ENCODE results near the gene FDXACB1. TPM values are rescaled to one million over a fixed set of nuclear protein-coding genes. Genes with fewer than 3 reads are reported as not detected.

FDXACB1 gene
- total RNA-seq, 1 donor from 2014 or later: 2.4 TPM

DNA sequence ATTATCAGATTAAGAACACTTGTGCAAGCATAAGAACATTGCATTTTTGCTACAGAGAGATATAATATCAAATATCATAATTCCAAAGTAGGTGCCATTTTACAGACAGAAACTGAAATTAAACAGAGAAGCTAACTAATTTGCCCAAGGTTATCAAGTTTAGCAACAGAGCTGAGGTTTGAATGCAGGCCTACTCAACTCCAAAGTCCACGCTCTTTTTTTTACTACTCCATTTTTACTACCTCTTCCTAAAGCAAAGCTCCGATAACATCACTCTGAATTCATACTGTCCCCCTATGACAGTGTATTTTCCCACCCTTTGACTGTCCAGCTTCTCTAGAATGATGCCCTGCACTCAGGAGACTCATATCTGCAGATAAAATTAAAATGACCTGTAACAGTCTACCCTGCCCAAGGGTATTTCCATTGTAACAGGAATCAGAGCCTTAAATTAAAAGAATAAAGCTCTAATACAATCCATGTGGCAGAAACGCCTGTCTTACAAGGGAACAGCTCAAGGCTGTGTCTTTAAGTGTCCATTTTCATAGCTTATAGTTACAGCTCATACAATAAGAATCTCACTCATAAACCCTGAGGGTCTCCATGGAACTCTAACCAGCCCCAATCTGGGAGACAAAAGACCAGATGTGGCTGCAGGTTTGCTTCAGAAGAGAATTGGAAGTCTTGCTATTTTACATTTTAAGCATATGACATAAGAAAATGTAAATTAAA lies 44.4 kb downstream of the FDXACB1 start:
- Histone ChIP-seq H3K27me3 (ENCODE audit: control insufficient read depth, insufficient read depth, low read length) (no peaks in the 10 kb centered on the region), H3K4me3 (ENCODE audit: low read depth, low read length) (no peak overlapping the region), H3K36me3 (ENCODE audit: control insufficient read depth, insufficient read depth, low read length) (peaks cover 1% of the 10 kb centered on the region)
- TF ChIP-seq, protein P1, sequence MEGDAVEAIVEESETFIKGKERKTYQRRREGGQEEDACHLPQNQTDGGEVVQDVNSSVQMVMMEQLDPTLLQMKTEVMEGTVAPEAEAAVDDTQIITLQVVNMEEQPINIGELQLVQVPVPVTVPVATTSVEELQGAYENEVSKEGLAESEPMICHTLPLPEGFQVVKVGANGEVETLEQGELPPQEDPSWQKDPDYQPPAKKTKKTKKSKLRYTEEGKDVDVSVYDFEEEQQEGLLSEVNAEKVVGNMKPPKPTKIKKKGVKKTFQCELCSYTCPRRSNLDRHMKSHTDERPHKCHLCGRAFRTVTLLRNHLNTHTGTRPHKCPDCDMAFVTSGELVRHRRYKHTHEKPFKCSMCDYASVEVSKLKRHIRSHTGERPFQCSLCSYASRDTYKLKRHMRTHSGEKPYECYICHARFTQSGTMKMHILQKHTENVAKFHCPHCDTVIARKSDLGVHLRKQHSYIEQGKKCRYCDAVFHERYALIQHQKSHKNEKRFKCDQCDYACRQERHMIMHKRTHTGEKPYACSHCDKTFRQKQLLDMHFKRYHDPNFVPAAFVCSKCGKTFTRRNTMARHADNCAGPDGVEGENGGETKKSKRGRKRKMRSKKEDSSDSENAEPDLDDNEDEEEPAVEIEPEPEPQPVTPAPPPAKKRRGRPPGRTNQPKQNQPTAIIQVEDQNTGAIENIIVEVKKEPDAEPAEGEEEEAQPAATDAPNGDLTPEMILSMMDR (IDR thresholded peaks at IDR 0.05; ENCODE audit: insufficient read depth, low read length, severe bottlenecking): no peak
- FAIRE-seq (no peak), DNase-seq (ENCODE audit: low read depth) (no peak)

DNA sequence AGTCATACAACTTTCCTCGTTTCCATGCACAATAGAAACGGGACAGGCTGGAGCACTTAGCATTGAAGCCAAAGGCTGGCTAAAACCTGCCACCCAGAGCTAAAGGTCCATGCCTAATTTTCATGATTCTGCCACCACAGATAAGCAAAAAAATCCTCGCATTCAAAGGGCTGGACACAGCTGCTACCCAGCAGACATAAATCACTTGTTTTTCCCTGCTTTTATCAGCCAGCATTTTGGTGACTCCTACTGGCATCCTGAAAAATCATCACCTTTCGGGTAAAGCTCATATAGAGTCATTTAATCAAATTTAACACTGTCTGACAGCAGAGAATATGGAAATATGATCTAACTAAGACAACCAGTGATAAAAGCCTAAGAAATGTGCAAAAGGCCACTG lies 45.4 kb downstream of the FDXACB1 start:
- H3K27me3 ChIP-seq (ENCODE audit: control insufficient read depth, insufficient read depth, low read length): no peaks in the 10 kb centered on the region
- H3K36me3 ChIP-seq (ENCODE audit: control insufficient read depth, insufficient read depth, low read length): peaks cover 1% of the 10 kb centered on the region
- DNase-seq (ENCODE audit: low read depth) (no peak), FAIRE-seq (no peak)
- H3K4me3 ChIP-seq (ENCODE audit: low read depth, low read length): no peak overlapping the region
- TF ChIP-seq, protein P1 (IDR thresholded peaks at IDR 0.05; ENCODE audit: insufficient read depth, low read length, severe bottlenecking): no peak

DNA sequence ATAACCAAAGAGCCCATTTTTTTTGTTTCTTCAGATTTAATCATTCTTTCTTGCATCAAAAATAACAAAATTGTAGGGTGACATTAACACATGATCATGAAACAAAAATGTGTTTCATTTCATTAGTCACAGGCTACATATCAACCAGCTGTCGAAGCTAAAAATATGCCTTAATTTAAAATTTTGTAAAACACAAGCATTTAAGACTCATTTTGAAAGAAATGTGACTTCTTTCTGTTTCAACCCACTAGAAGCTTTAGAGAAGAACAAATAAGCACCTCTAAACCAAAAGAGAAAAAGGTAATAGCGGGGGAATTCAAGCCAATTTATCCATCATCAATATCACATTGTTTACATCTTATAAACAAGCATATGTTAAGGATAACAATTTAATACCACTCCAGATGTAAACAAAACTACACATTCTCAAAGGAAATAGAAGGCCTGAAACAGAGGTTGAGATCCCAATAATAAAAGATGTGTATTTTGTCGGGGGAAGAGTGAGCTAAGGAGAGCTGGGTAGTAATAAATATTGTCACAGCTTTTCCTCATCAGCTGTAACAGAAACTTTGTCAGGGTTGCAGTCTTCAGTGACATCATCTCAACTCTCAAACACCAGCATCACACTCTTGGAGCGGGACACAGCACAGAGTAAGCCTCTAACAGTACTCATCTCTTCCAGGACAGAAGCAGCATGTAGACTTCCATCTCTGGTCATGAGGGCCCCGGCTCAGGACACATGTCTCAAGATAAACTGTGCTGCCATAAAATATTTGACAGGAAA lies 49.6 kb downstream of the FDXACB1 start:
- Histone ChIP-seq H3K27me3 (ENCODE audit: control insufficient read depth, insufficient read depth, low read length) (no peaks in the 10 kb centered on the region), H3K4me3 (ENCODE audit: low read depth, low read length) (no peak overlapping the region), H3K36me3 (ENCODE audit: control insufficient read depth, insufficient read depth, low read length) (no peaks in the 10 kb centered on the region)
- TF ChIP-seq, protein P1 (IDR thresholded peaks at IDR 0.05; ENCODE audit: insufficient read depth, low read length, severe bottlenecking): no peak
- FAIRE-seq: no peak
- no peak for DNase-seq (ENCODE audit: low read depth)

DNA sequence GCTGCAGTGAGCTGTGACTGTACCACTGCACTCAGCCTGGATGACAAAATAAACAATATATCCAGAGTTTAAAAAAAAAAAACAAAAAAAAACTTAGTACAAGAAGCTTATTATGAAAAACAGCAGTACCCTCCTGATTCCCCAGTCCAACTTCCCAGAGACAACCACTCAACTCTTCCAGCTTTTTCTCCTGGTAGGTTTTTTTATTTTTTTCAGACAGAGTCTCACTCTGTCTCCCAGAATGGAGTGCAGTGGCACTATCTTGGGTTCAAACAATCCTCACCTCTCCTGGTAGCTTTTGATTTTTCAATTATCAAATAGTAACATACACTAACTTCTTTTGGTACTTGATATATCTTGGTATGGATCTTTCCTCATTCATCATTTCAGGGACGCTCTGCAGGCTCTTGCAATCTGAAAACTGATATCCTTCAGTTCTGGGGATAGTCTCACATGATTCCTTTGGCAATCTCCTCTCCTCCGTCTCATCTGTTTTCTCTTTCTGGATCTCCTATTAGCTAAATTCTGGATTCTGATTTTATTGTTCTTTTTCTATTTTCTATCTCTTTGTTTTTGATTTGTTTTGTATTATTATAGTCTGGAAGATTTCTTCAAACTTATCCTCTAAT lies 52.5 kb downstream of the FDXACB1 start:
- no peak overlapping the region for H3K4me3 ChIP-seq (ENCODE audit: low read depth, low read length)
- DNase-seq (ENCODE audit: low read depth) (no peak), FAIRE-seq (no peak)
- H3K36me3 ChIP-seq (ENCODE audit: control insufficient read depth, insufficient read depth, low read length): no peaks in the 10 kb centered on the region
- H3K27me3 ChIP-seq (ENCODE audit: control insufficient read depth, insufficient read depth, low read length): no peaks in the 10 kb centered on the region
- TF ChIP-seq, protein P1 (IDR thresholded peaks at IDR 0.05; ENCODE audit: insufficient read depth, low read length, severe bottlenecking): no peak

Other genes with a start within 250 kb of the FDXACB1 start
- gene PPP2R1B, start 112.8 kb downstream of the FDXACB1 start, total RNA-seq: 26.1 and 27.8 TPM in 2 replicates
- 24.3 and 30.5 TPM in 2 replicates for gene ALG9, start 7.6 kb downstream of the FDXACB1 start, total RNA-seq
- gene CFAP68, start 376 bp upstream of the FDXACB1 start, total RNA-seq: 14.5 and 17.3 TPM in 2 replicates
- gene CRYAB, start 32.6 kb upstream of the FDXACB1 start, total RNA-seq: 1.2 TPM in 1 of 2 replicates, not detected in the other
- gene HSPB2, start 33.6 kb upstream of the FDXACB1 start, total RNA-seq: not detected in 2 replicates
- 0.26 and 2.3 TPM in 2 replicates for gene C11orf52, start 39.7 kb upstream of the FDXACB1 start, total RNA-seq
- gene DIXDC1, start 58.2 kb upstream of the FDXACB1 start, total RNA-seq: 9.5 and 10.8 TPM in 2 replicates
- 24.5 and 27.4 TPM in 2 replicates for gene DLAT, start 146.2 kb upstream of the FDXACB1 start, total RNA-seq
- 0.51 and 0.53 TPM in 2 replicates for gene PIH1D2, start 194.9 kb upstream of the FDXACB1 start, total RNA-seq
- 23.3 and 24.5 TPM in 2 replicates for gene NKAPD1, start 195.1 kb upstream of the FDXACB1 start, total RNA-seq
- 66.3 and 78.6 TPM in 2 replicates for gene TIMM8B, start 207.6 kb upstream of the FDXACB1 start, total RNA-seq
- gene SDHD, start 207.7 kb upstream of the FDXACB1 start, total RNA-seq: 103 and 133 TPM in 2 replicates

Data from bronchial epithelial cell (primary cell).